HCT116 (cell line): ENCODE data around the gene CACNA1G. TPM values are rescaled to one million over a fixed set of nuclear protein-coding genes. Genes with fewer than 3 reads are reported as not detected.

ENCODE experiments used
- ATAC-seq: fragments of 200-7000 bp; cut with Tn5 transposase; 2 replicates; pipeline ENCODE4 v1.9.1; 2020; ENCODE audit warnings: mild to moderate bottlenecking, moderate library complexity
- BruUV-seq: library from RNA; stranded (reverse); fragments of 400-500 nt; replicated peaks from 2 replicates; lab custom pipeline; 2021; lab: Mats Ljungman, UMichigan
- CTCF ChIA-PET: fragments of 300-600 bp; sonication (Branson Sonifier 250); formaldehyde crosslinking; loops from one replicate; lab custom pipeline; 2021; ENCODE audit warnings: antibody characterized with exemption; lab: Charles Lee
- POLR2A ChIA-PET: fragments of 300-600, 350-600 bp; sonication (Branson Sonifier 250); formaldehyde crosslinking; loops from one replicate; lab custom pipeline; 2021; ENCODE audit warnings: antibody characterized with exemption; lab: Charles Lee
- RAD21 ChIA-PET, 2 experiments: fragments of 300-600 bp; sonication (Branson Sonifier 250); formaldehyde crosslinking; loops; one replicate each; lab custom pipeline; 2023; ENCODE audit warnings: low total read pairs in 2 of 2; ENCODE audit not compliant: uncharacterized antibody in 2 of 2, unreplicated experiment in 2 of 2, low non-redundant PET in 1 of 2; lab: Charles Lee
- DNase-seq: peaks from one replicate; pipeline ENCODE4 v3.0.0-alpha.2; 2010; ENCODE audit warnings: low read depth, low spot score
- H2AFZ ChIP-seq: fragments of 200-600 bp; shearing (Covaris generic), sonication (generic); 2 replicates; pipeline ENCODE4 v1.6.1; 2017; ENCODE audit warnings: low read depth, mixed run types, mixed read lengths, antibody characterized with exemption, low read length; ENCODE audit not compliant: poor library complexity, severe bottlenecking
- H3K27ac ChIP-seq: 2 replicates; pipeline ENCODE4 v1.5.1; 2012; ENCODE audit warnings: low read depth, low read length
- H3K27me3 ChIP-seq: fragments of 200-600 bp; sonication (generic); 2 replicates; pipeline ENCODE4 v1.6.1; 2016; ENCODE audit warnings: mixed run types, low read length, mixed read lengths; ENCODE audit not compliant: insufficient read depth
- H3K36me3 ChIP-seq, 2 experiments: fragments of 200-500 bp in 1 of 2; fragments of 200-600 bp in 1 of 2; sonication (Bioruptor generic) in 1 of 2; sonication (generic) in 1 of 2; 2 replicates each; pipeline versions ENCODE4 v1.5.1 to v1.6.1; 2014 to 2016; ENCODE audit warnings: low read length in 2 of 2, inconsistent platforms in 1 of 2, mixed read lengths in 1 of 2, mixed run types in 1 of 2; ENCODE audit not compliant: insufficient read depth in 2 of 2, control insufficient read depth in 1 of 2
- H3K4me1 ChIP-seq, 2 experiments: fragments of 200-600 bp in 1 of 2; sonication (generic) in 1 of 2; 2 replicates each; pipeline versions ENCODE4 v1.5.1 to v1.6.1; 2012 to 2017; ENCODE audit warnings: low read length in 2 of 2, inconsistent platforms in 1 of 2, mild to moderate bottlenecking in 1 of 2, mixed read lengths in 1 of 2, mixed run types in 1 of 2, moderate library complexity in 1 of 2; ENCODE audit not compliant: insufficient read depth in 2 of 2, control insufficient read depth in 1 of 2
- H3K4me2 ChIP-seq: fragments of 200-600 bp; sonication (generic); 2 replicates; pipeline ENCODE4 v1.6.1; 2017; ENCODE audit warnings: mixed run types, low read length, mixed read lengths
- H3K4me3 ChIP-seq, 2 experiments: fragments of 200-600 bp in 1 of 2; sonication (generic) in 1 of 2; replicated peaks in 1 of 2; 2 replicates each; pipeline ENCODE4 v1.5.1; 2011 to 2016; ENCODE audit warnings: low read length in 2 of 2, control low read depth in 1 of 2, low read depth in 1 of 2, mild to moderate bottlenecking in 1 of 2, mixed read lengths in 1 of 2, mixed run types in 1 of 2
- H3K79me2 ChIP-seq: fragments of 200-600 bp; sonication (generic); 2 replicates; pipeline ENCODE4 v1.6.1; 2017; ENCODE audit warnings: mild to moderate bottlenecking, mixed run types, low read length, moderate library complexity, mixed read lengths; ENCODE audit not compliant: insufficient read depth
- H3K9ac ChIP-seq: fragments of 200-600 bp; sonication (generic); 2 replicates; pipeline ENCODE4 v1.6.1; 2016; ENCODE audit warnings: low read length, mixed read lengths
- H3K9me2 ChIP-seq: fragments of 200-600 bp; sonication (generic), shearing (Covaris generic); 2 replicates; pipeline ENCODE4 v1.6.1; 2017; ENCODE audit warnings: mixed run types, mild to moderate bottlenecking, moderate library complexity; ENCODE audit not compliant: insufficient read depth
- H3K9me3 ChIP-seq, 2 experiments: fragments of 200-500 bp in 1 of 2; fragments of 200-600 bp in 1 of 2; sonication (Bioruptor generic) in 1 of 2; sonication (generic) in 1 of 2; 2 replicates each; pipeline ENCODE4 v1.6.1; 2014 to 2017; ENCODE audit warnings: low read length in 2 of 2, mixed read lengths in 2 of 2, inconsistent platforms in 1 of 2, low read depth in 1 of 2, mild to moderate bottlenecking in 1 of 2, mixed run types in 1 of 2, moderate library complexity in 1 of 2; ENCODE audit not compliant: control insufficient read depth in 1 of 2, insufficient read depth in 1 of 2
- H4K20me1 ChIP-seq: fragments of 200-600 bp; sonication (generic), shearing (Covaris generic); 2 replicates; pipeline ENCODE4 v1.6.1; 2017; ENCODE audit warnings: mixed run types, mild to moderate bottlenecking, moderate library complexity; ENCODE audit not compliant: insufficient read depth
- CBX3 ChIP-seq: IDR thresholded peaks from 2 replicates; pipeline ENCODE4 v1.6.1; 2012; ENCODE audit warnings: low read depth
- EZH2 ChIP-seq: fragments of 200-600 bp; sonication (generic); IDR thresholded peaks from 2 replicates; pipeline ENCODE4 v1.6.1; 2017; ENCODE audit warnings: antibody characterized with exemption, mixed run types
- EZH2phosphoT487 ChIP-seq: fragments of 200-600 bp; IDR thresholded peaks from 2 replicates; pipeline ENCODE4 v1.6.1; 2018; ENCODE audit warnings: antibody characterized with exemption, borderline replicate concordance
- FOSL1 ChIP-seq: IDR thresholded peaks from 2 replicates; pipeline ENCODE4 v1.6.1; 2012; ENCODE audit warnings: low read depth
- MAX ChIP-seq: IDR thresholded peaks from 2 replicates; pipeline ENCODE4 v1.6.1; 2012
- POLR2AphosphoS5 ChIP-seq: IDR thresholded peaks from 2 replicates; pipeline ENCODE4 v1.6.1; 2011; ENCODE audit warnings: mild to moderate bottlenecking, low read depth, low read length, moderate library complexity
- SIN3A ChIP-seq: IDR thresholded peaks from 2 replicates; pipeline ENCODE4 v1.6.1; 2012; ENCODE audit warnings: low read depth
- TCF7L2 ChIP-seq: IDR thresholded peaks from 2 replicates; pipeline ENCODE4 v1.7.0; 2011; ENCODE audit warnings: borderline replicate concordance, inconsistent platforms; ENCODE audit not compliant: insufficient read depth, insufficient read length; ENCODE audit errors: extremely low read depth
- YY1 ChIP-seq: IDR thresholded peaks from 2 replicates; pipeline ENCODE4 v1.6.1; 2011; ENCODE audit warnings: low read length, low read depth, moderate library complexity, mild to moderate bottlenecking; ENCODE audit not compliant: insufficient replicate concordance; ENCODE audit errors: extremely low read depth
- ZNF274 ChIP-seq: fragments of 200-500 bp; sonication (Bioruptor generic); IDR thresholded peaks from 2 replicates; pipeline ENCODE4 v1.6.1; 2014; ENCODE audit warnings: mild to moderate bottlenecking, low read depth, low read length, inconsistent platforms
- intact Hi-C: fragments of 100-400 bp; cut with micrococcal nuclease; formaldehyde crosslinking; loops from 2 replicates; pipeline ENCODE4 v1.10.0; 2022
- total RNA-seq: library from RNA; stranded (reverse); gene quantifications from one replicate; pipeline ENCODE4 v1.2.1, GENCODE V29; 2021; ENCODE audit not compliant: unreplicated experiment
- TF ChIP-seq, protein P1 (sequence below): IDR thresholded peaks from 2 replicates; pipeline ENCODE4 v1.6.1; 2011; ENCODE audit warnings: mild to moderate bottlenecking, low read length, moderate library complexity; ENCODE audit not compliant: insufficient replicate concordance; ENCODE audit errors: extremely low read depth

The CACNA1G gene
- total RNA-seq, 1 experiment from 2014 or later, result 3.4 TPM

DNA sequence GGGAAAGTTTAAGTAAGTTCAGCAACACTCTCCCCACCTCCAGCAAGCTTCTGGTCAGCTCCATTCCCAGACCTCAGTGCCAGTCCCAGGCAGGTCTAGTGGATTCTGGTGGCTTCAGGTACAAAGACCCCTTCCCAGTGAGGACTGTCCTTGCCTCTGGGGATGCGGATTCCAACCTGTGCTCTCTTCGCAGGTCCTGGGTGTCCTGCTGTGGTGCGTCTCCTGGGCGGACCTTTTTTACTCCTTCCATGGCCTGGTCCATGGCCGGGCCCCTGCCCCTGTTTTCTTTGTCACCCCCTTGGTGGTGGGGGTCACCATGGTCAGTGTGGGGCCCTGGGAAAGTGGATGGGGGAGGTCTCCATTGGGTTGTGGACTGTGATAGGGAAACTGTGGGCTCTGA lies 96.0 kb downstream of the CACNA1G start:
- CTCF ChIA-PET, result no interaction called here
- Histone ChIP-seq H3K27me3 (no peaks in the 10 kb centered on the region), H3K36me3 (no peaks in the 10 kb centered on the region), H3K27ac (no peak overlapping the region), H3K4me1 (peaks cover 36 to 50% of the 10 kb centered on the region in 2 experiments), H4K20me1 (no peaks in the 10 kb centered on the region), H3K4me3 (no peak overlapping the region), H2AFZ (no peak overlapping the region), H3K9me3 (no peaks in the 10 kb centered on the region), H3K9ac (no peak overlapping the region), H3K9me2 (no peaks in the 10 kb centered on the region), H3K79me2 (no peaks in the 10 kb centered on the region), H3K4me2 (no peak overlapping the region)
- intact Hi-C loops, result no loop called here
- ATAC-seq (no peak), DNase-seq (no peak)
- RAD21 ChIA-PET, result no interaction called here
- TF ChIP-seq EZH2, result no peak
- TF ChIP-seq YY1, result no peak
- TF ChIP-seq MAX, result no peak
- TF ChIP-seq ZNF274, result no peak
- TF ChIP-seq SIN3A, result no peak
- no TSS peak for BruUV-seq
- POLR2A ChIA-PET, result no interaction called here

DNA sequence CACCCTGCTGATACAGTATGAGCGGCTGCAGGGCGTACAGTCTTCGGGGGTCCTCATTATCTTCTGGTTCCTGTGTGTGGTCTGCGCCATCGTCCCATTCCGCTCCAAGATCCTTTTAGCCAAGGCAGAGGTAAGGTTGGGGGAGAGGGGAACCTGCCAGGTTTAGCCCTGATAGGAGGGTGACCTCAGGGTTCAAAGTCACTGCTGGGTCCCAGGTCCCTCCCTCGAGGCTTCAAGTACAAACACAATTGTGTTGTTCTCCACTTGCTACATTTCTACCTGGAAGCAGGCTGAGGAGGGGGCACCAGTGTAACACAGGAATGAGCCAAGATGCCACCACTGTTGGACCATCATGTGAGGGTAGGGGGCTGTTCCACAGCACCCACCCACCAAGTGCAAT lies 96.5 kb downstream of the CACNA1G start:
- Histone ChIP-seq H3K27me3 (no peaks in the 10 kb centered on the region), H3K36me3 (no peaks in the 10 kb centered on the region), H3K4me2 (0 out of 2 replicates have a peak overlapping the region, but pooled peaks have one; percentile 14), H3K9ac (no peak overlapping the region), H3K4me3 (no peak overlapping the region), H2AFZ (no peak overlapping the region), H4K20me1 (no peaks in the 10 kb centered on the region), H3K79me2 (no peaks in the 10 kb centered on the region), H3K27ac (no peak overlapping the region), H3K9me2 (no peaks in the 10 kb centered on the region), H3K4me1 (peaks cover 42 to 55% of the 10 kb centered on the region in 2 experiments), H3K9me3 (no peaks in the 10 kb centered on the region)
- DNase-seq (no peak), ATAC-seq (no peak)
- TF ChIP-seq CBX3 (no peak), EZH2phosphoT487 (no peak), TCF7L2 (no peak), FOSL1 (no peak), POLR2AphosphoS5 (no peak)
- TF ChIP-seq, protein P1, sequence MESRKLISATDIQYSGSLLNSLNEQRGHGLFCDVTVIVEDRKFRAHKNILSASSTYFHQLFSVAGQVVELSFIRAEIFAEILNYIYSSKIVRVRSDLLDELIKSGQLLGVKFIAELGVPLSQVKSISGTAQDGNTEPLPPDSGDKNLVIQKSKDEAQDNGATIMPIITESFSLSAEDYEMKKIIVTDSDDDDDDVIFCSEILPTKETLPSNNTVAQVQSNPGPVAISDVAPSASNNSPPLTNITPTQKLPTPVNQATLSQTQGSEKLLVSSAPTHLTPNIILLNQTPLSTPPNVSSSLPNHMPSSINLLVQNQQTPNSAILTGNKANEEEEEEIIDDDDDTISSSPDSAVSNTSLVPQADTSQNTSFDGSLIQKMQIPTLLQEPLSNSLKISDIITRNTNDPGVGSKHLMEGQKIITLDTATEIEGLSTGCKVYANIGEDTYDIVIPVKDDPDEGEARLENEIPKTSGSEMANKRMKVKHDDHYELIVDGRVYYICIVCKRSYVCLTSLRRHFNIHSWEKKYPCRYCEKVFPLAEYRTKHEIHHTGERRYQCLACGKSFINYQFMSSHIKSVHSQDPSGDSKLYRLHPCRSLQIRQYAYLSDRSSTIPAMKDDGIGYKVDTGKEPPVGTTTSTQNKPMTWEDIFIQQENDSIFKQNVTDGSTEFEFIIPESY, result no peak
- intact Hi-C loops, result no loop called here
- ChIA-PET RAD21 (no interaction called here), CTCF (interaction anchor here (1.1 kb wide), 1 partner anchor 27 kb away, joined by 4 read pairs; no protein-coding TSS in a partner anchor), POLR2A (no interaction called here)
- BruUV-seq, result no TSS peak
